DOHH2 (cell line): ENCODE data around the gene OR2AT4.

Experiments
- H3F3A ChIP-seq: fragments of 200-600 bp; sonication (generic), shearing (Covaris generic); 2 replicates; pipeline ENCODE4 v1.6.0; 2016; ENCODE audit warnings: antibody characterized with exemption, mild to moderate bottlenecking; ENCODE audit not compliant: control insufficient read depth, insufficient read depth
- H3K27ac ChIP-seq: fragments of 200-600 bp; sonication (generic); 2 replicates; pipeline ENCODE4 v1.5.1; 2014; ENCODE audit warnings: low read depth, mild to moderate bottlenecking, low read length, moderate library complexity
- H3K27me3 ChIP-seq: fragments of 200-600 bp; sonication (generic); 2 replicates; pipeline ENCODE4 v1.6.1; 2014; ENCODE audit warnings: mild to moderate bottlenecking, low read length, mixed read lengths; ENCODE audit not compliant: control insufficient read depth
- H3K36me3 ChIP-seq: fragments of 200-600 bp; sonication (generic); 2 replicates; pipeline ENCODE4 v1.6.1; 2014; ENCODE audit warnings: mild to moderate bottlenecking, low read length, moderate library complexity, mixed read lengths; ENCODE audit not compliant: control insufficient read depth
- H3K4me1 ChIP-seq: fragments of 200-600 bp; sonication (generic); 2 replicates; pipeline ENCODE4 v1.6.1; 2014; ENCODE audit warnings: mild to moderate bottlenecking, low read length, mixed read lengths; ENCODE audit not compliant: control insufficient read depth
- H3K4me2 ChIP-seq: fragments of 200-600 bp; sonication (generic); 2 replicates; pipeline ENCODE4 v1.6.0; 2014; ENCODE audit warnings: mild to moderate bottlenecking, low read length, moderate library complexity
- H3K4me3 ChIP-seq: fragments of 200-600 bp; sonication (generic); 2 replicates; pipeline ENCODE4 v1.5.1; 2014; ENCODE audit warnings: mild to moderate bottlenecking, low read length, mixed read lengths
- H3K79me2 ChIP-seq: fragments of 200-600 bp; sonication (generic); 2 replicates; pipeline ENCODE4 v1.6.1; 2014; ENCODE audit warnings: mild to moderate bottlenecking, low read length, mixed read lengths; ENCODE audit not compliant: control insufficient read depth
- H3K9me2 ChIP-seq: fragments of 200-600 bp; sonication (generic); replicated peaks from 2 replicates; pipeline ENCODE4 v1.6.1; 2014; ENCODE audit warnings: mild to moderate bottlenecking, low read length, mixed read lengths; ENCODE audit not compliant: control insufficient read depth
- H3K9me3 ChIP-seq: fragments of 200-600 bp; sonication (generic); 2 replicates; pipeline ENCODE4 v1.6.1; 2014; ENCODE audit warnings: antibody characterized with exemption, low read length, mixed read lengths; ENCODE audit not compliant: control insufficient read depth, insufficient read depth
- H4K20me1 ChIP-seq: fragments of 200-600 bp; sonication (generic); 2 replicates; pipeline ENCODE4 v1.6.0; 2014; ENCODE audit warnings: low read depth, mild to moderate bottlenecking, antibody characterized with exemption, low read length, moderate library complexity; ENCODE audit not compliant: control insufficient read depth, insufficient read depth
- EZH2phosphoT487 ChIP-seq: fragments of 200-600 bp; sonication (generic); IDR thresholded peaks from 2 replicates; pipeline ENCODE4 v1.6.1; 2017; ENCODE audit warnings: borderline replicate concordance, mild to moderate bottlenecking, antibody characterized with exemption, low read length, moderate library complexity, mixed read lengths
- TF ChIP-seq, protein P1 (sequence below): fragments of 200-600 bp; sonication (generic); IDR thresholded peaks from one replicate; pipeline ENCODE4 v1.5.1; 2014; ENCODE audit warnings: antibody characterized with exemption, mild to moderate bottlenecking, low read depth, low read length; ENCODE audit not compliant: poor library complexity, severe bottlenecking

The OR2AT4 gene

DNA sequence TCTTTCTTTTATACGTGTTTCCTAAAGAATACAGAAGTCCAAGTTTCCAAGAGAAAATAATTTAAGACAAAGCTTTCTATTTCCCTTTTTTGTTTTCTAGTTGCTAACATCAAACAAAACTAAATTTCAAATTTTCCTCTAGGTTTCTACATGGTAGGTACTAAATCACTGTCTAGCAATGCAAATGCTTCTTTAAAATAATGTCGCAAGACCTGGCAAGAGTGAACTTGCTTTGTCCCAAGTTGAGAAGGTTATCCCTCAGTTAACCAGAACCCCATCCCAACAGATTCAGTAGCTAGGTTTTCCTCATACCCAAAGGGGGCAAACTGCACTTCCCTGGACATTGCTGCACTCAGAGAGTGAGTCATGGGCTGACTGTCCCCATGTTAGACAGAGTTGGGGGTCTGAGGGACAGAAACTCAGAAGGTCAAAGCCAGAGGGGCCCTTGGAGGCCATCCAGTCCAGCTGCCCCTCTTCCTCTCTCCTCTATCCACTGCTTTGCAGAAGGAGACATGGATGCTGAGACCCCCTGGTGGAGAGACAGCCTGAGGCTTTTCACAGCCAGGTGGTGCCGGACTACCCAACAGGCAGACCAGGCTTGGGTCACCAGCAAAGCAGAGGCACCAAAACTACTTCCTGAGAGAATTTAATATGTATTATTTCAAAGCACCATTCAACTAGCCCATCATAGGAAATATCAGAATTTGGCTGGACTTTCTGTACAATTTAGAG lies 23.1 kb downstream of the OR2AT4 start:
- no peaks in the 10 kb centered on the region for H4K20me1 ChIP-seq
- H3K4me1 ChIP-seq, result no peaks in the 10 kb centered on the region
- H3K9me3 ChIP-seq, result no peaks in the 10 kb centered on the region
- TF ChIP-seq EZH2phosphoT487, result no peak
- TF ChIP-seq, protein P1, sequence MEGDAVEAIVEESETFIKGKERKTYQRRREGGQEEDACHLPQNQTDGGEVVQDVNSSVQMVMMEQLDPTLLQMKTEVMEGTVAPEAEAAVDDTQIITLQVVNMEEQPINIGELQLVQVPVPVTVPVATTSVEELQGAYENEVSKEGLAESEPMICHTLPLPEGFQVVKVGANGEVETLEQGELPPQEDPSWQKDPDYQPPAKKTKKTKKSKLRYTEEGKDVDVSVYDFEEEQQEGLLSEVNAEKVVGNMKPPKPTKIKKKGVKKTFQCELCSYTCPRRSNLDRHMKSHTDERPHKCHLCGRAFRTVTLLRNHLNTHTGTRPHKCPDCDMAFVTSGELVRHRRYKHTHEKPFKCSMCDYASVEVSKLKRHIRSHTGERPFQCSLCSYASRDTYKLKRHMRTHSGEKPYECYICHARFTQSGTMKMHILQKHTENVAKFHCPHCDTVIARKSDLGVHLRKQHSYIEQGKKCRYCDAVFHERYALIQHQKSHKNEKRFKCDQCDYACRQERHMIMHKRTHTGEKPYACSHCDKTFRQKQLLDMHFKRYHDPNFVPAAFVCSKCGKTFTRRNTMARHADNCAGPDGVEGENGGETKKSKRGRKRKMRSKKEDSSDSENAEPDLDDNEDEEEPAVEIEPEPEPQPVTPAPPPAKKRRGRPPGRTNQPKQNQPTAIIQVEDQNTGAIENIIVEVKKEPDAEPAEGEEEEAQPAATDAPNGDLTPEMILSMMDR, result no peak
- H3F3A ChIP-seq, result no peaks in the 10 kb centered on the region
- no peaks in the 10 kb centered on the region for H3K79me2 ChIP-seq
- no peaks in the 10 kb centered on the region for H3K9me2 ChIP-seq
- no peak overlapping the region for H3K4me2 ChIP-seq
- H3K4me3 ChIP-seq, result no peak overlapping the region
- no peak overlapping the region for H3K27ac ChIP-seq
- peaks cover 21% of the 10 kb centered on the region for H3K27me3 ChIP-seq
- no peaks in the 10 kb centered on the region for H3K36me3 ChIP-seq

GRCh38 chr11:75072582-75072981 lies 24.1 kb downstream of the OR2AT4 start:
- no peaks in the 10 kb centered on the region for H3K4me1 ChIP-seq
- H3K9me2 ChIP-seq, result no peaks in the 10 kb centered on the region
- no peak overlapping the region for H3K27ac ChIP-seq
- no peaks in the 10 kb centered on the region for H4K20me1 ChIP-seq
- no peaks in the 10 kb centered on the region for H3K36me3 ChIP-seq
- no peaks in the 10 kb centered on the region for H3K79me2 ChIP-seq
- no peak overlapping the region for H3K4me3 ChIP-seq
- H3K9me3 ChIP-seq, result no peaks in the 10 kb centered on the region
- H3K27me3 ChIP-seq, result peaks cover 21% of the 10 kb centered on the region
- TF ChIP-seq, protein P1, result no peak
- no peak for TF ChIP-seq EZH2phosphoT487
- no peaks in the 10 kb centered on the region for H3F3A ChIP-seq
- H3K4me2 ChIP-seq, result no peak overlapping the region

GRCh38 chr11:75069473-75069872 lies 27.2 kb downstream of the OR2AT4 start:
- Histone ChIP-seq H3K4me2 (no peak overlapping the region), H4K20me1 (no peaks in the 10 kb centered on the region), H3K27me3 (peaks cover 22% of the 10 kb centered on the region), H3K4me1 (no peaks in the 10 kb centered on the region), H3F3A (no peaks in the 10 kb centered on the region), H3K9me2 (no peaks in the 10 kb centered on the region), H3K9me3 (no peaks in the 10 kb centered on the region), H3K79me2 (no peaks in the 10 kb centered on the region), H3K27ac (no peak overlapping the region), H3K4me3 (no peak overlapping the region), H3K36me3 (no peaks in the 10 kb centered on the region)
- no peak for TF ChIP-seq EZH2phosphoT487
- TF ChIP-seq, protein P1, result no peak
